K562 (cell line): ENCODE data around the gene ZBP1. TPM values are rescaled to one million over a fixed set of nuclear protein-coding genes. Genes with fewer than 3 reads are reported as not detected.

Experiments used
- MAFG ChIP-seq: fragments of 450-650 bp; conservative IDR thresholded peaks from 2 replicates; pipeline ENCODE4 v1.6.1; 2016; ENCODE audit warnings: missing genetic modification characterization, missing compliant biosample characterization
- SREBF2 ChIP-seq: sonication (generic); formaldehyde crosslinking; IDR thresholded peaks from 2 replicates; pipeline ENCODE4 v1.4.0; 2020; ENCODE audit warnings: mild to moderate bottlenecking, missing genetic modification reagents
- ZFP36 ChIP-seq: fragments of 150-350 bp; IDR thresholded peaks from 2 replicates; pipeline ENCODE4 v1.6.1; 2018; ENCODE audit warnings: low read length, low read depth; ENCODE audit not compliant: partially characterized antibody
- polyA plus RNA-seq, 8 experiments: library from polyadenylated mRNA; depleted of rRNA in 4 of 8; stranded (reverse) in 5 of 8; unstranded in 3 of 8; fragments of >200 nt; fragmentation: Nextera tagmentation in 2 of 8; fragmentation: Illumina TruSeq in 1 of 8; extraction: Ambion mirVana in 2 of 8; extraction: Trizol in 1 of 8; gene quantifications; 2 replicates each; pipeline versions ENCODE4 v1.2.1 to v1.2.3, GENCODE V29; 2011 to 2014; ENCODE audit warnings: inconsistent platforms in 1 of 8, missing spikeins in 1 of 8
- total RNA-seq, 7 experiments: library from RNA; depleted of rRNA in 6 of 7; stranded (reverse); fragments of >200 nt in 6 of 7; fragmentation: Illumina TruSeq in 2 of 7; extraction: Trizol in 2 of 7; gene quantifications; 2 replicates each; pipeline versions ENCODE4 v1.2.1 to v1.2.3, GENCODE V29; 2011 to 2021; ENCODE audit warnings: low replicate concordance in 1 of 7
- TF ChIP-seq, protein P1 (sequence below): fragments of 250-450 bp; sonication (Bioruptor Pico); IDR thresholded peaks from 2 replicates; pipeline ENCODE4 v1.5.1; 2021; ENCODE audit warnings: mild to moderate bottlenecking
- TF ChIP-seq, protein P2 (sequence below): fragments of 250-450 bp; sonication (Bioruptor Pico); IDR thresholded peaks from 2 replicates; pipeline ENCODE4 v1.4.0; 2020; ENCODE audit warnings: mild to moderate bottlenecking, moderate library complexity
- TF ChIP-seq, protein P3 (sequence below): fragments of 450-650 bp; conservative IDR thresholded peaks from 2 replicates; pipeline ENCODE4 v1.6.1; 2016; ENCODE audit warnings: missing genetic modification characterization, low read depth, mild to moderate bottlenecking, control low read depth, missing compliant biosample characterization

Gene ZBP1
- total and polyA plus RNA-seq, 9 of the 15 experiments (the other 6 are each of a cell fraction or from before 2014, with no cell fraction given) = not detected

DNA sequence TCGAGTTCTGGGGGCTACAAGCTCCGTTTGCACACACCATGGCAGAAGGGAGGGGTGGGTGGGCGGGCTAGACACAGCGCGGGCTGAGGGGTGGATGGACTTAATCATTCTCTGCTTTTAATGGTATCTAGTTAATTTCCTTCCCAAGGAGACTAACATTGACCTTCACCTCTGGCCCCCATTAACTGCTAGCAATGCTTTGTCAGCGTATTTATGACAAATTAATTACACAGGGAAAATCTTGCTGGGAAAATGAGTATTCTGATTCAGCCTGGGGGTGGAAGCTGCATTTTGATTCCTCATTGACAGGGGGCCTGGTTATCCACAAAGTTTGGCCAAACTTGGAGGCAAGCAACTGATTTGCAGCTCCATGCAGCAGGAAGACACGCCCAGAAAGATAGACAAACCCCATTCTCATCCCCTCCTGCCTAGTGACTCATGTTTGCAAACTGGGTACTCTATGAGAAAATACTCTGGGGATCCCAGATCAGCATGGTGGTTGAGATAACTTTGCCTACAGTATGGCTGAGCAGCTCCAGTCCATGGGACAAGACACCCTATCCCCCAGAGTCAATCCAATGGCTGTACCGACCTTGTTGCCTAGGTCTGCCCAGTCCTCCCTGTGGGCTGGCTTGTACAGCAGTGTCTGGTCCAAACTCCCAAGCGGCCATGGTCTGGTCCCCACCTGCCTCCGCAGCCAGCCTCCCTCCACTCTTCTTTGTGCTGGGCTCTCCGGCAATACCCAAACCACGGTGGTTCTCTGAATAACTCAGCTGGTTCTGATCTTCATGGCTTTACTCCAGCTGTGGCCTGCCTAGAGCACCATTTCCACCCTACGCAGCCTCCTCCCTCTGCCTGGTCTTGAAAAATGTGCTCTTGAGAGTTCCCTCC lies 19.7 kb downstream of the ZBP1 start (continued):
- TF ChIP-seq, protein P1, sequence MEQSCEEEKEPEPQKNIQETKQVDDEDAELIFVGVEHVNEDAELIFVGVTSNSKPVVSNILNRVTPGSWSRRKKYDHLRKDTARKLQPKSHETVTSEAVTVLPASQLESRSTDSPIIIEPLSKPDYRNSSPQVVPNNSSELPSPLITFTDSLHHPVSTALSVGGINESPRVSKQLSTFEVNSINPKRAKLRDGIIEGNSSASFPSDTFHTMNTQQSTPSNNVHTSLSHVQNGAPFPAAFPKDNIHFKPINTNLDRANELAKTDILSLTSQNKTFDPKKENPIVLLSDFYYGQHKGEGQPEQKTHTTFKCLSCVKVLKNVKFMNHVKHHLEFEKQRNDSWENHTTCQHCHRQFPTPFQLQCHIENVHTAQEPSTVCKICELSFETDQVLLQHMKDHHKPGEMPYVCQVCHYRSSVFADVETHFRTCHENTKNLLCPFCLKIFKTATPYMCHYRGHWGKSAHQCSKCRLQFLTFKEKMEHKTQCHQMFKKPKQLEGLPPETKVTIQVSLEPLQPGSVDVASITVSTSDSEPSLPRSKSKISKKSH (CRISPR knock-in tag) = no peak
- TF ChIP-seq, protein P2, sequence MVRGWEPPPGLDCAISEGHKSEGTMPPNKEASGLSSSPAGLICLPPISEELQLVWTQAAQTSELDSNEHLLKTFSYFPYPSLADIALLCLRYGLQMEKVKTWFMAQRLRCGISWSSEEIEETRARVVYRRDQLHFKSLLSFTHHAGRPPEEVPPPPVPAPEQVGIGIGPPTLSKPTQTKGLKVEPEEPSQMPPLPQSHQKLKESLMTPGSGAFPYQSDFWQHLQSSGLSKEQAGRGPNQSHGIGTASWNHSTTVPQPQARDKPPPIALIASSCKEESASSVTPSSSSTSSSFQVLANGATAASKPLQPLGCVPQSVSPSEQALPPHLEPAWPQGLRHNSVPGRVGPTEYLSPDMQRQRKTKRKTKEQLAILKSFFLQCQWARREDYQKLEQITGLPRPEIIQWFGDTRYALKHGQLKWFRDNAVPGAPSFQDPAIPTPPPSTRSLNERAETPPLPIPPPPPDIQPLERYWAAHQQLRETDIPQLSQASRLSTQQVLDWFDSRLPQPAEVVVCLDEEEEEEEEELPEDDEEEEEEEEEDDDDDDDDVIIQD (CRISPR knock-in tag) = no peak
- TF ChIP-seq, protein P3, sequence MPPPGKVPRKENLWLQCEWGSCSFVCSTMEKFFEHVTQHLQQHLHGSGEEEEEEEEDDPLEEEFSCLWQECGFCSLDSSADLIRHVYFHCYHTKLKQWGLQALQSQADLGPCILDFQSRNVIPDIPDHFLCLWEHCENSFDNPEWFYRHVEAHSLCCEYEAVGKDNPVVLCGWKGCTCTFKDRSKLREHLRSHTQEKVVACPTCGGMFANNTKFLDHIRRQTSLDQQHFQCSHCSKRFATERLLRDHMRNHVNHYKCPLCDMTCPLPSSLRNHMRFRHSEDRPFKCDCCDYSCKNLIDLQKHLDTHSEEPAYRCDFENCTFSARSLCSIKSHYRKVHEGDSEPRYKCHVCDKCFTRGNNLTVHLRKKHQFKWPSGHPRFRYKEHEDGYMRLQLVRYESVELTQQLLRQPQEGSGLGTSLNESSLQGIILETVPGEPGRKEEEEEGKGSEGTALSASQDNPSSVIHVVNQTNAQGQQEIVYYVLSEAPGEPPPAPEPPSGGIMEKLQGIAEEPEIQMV (tag) = no peak
- TF ChIP-seq SREBF2 (CRISPR knock-in tag) = no peak
- peak; percentile 26; the same call in 1 of the 2 replicates for TF ChIP-seq MAFG
- TF ChIP-seq ZFP36 = peak; percentile 20
